CD4-positive, alpha-beta memory T cell (primary cell): ENCODE results near the gene BTBD1. TPM values are rescaled to one million over a fixed set of nuclear protein-coding genes. Genes with fewer than 3 reads are reported as not detected.
A peak's percentile ranks its signal among the peaks of the same experiment; 100 is the strongest.
"Not testable (repeated sequence)": the region's sequence is repeated elsewhere in the genome, so short reads cannot be mapped to it uniquely, and the experiment has no call there.

Experiments used
- CTCF ChIA-PET: fragments of 350-600 bp; sonication (Branson Sonifier 250); formaldehyde crosslinking; loops from one replicate; lab custom pipeline; 2021; ENCODE audit warnings: inconsistent platforms; ENCODE audit not compliant: partially characterized antibody; lab: Charles Lee
- POLR2A ChIA-PET: fragments of 350-600 bp; sonication (Branson Sonifier 250); formaldehyde crosslinking; loops from one replicate; lab custom pipeline; 2021; ENCODE audit not compliant: partially characterized antibody; lab: Charles Lee
- DNase-seq, 5 donors: peaks; one replicate each; pipeline versions ENCODE4 v3.0.0 to v3.0.0-alpha.2; 2020 to 2022; ENCODE audit warnings: mixed read lengths in 1 of 5
- H3K27ac ChIP-seq: one replicate; pipeline ENCODE4 v1.7.0; 2013; ENCODE audit warnings: low read depth, low read length
- H3K27me3 ChIP-seq: 2 replicates; pipeline ENCODE4 v1.7.0; 2013; ENCODE audit warnings: mild to moderate bottlenecking, low read length, moderate library complexity; ENCODE audit not compliant: insufficient read depth
- H3K36me3 ChIP-seq: 2 replicates; pipeline ENCODE4 v1.7.0; 2013; ENCODE audit warnings: mild to moderate bottlenecking, low read length, moderate library complexity; ENCODE audit not compliant: insufficient read depth
- H3K4me1 ChIP-seq: 2 replicates; pipeline ENCODE4 v1.7.0; 2013; ENCODE audit warnings: mild to moderate bottlenecking, low read length, moderate library complexity; ENCODE audit not compliant: insufficient read depth
- H3K4me3 ChIP-seq, 2 donors: one replicate each; pipeline ENCODE4 v1.7.0; 2013; ENCODE audit warnings: low read length in 2 of 2, mild to moderate bottlenecking in 1 of 2
- H3K9me3 ChIP-seq, 2 donors: one replicate each; pipeline ENCODE4 v1.7.0; 2013; ENCODE audit warnings: low read length in 2 of 2, control low read depth in 1 of 2; ENCODE audit not compliant: control insufficient read depth in 1 of 2
- H3K27ac Mint-ChIP-seq, 7 donors: one replicate each; pipeline ENCODE4 v1.8.0; 2020 to 2021; ENCODE audit warnings: mixed read lengths in 7 of 7, mild to moderate bottlenecking in 6 of 7, inconsistent platforms in 3 of 7, moderate library complexity in 3 of 7
- H3K27me3 Mint-ChIP-seq, 2 donors: one replicate each; pipeline ENCODE4 v1.8.0; 2020 to 2021; ENCODE audit warnings: mixed read lengths in 2 of 2
- H3K36me3 Mint-ChIP-seq, 2 donors: one replicate each; pipeline ENCODE4 v1.8.0; 2020 to 2021; ENCODE audit warnings: mixed read lengths in 2 of 2, inconsistent platforms in 1 of 2, mild to moderate bottlenecking in 1 of 2
- H3K4me1 Mint-ChIP-seq, 4 donors: one replicate each; pipeline ENCODE4 v1.8.0; 2020 to 2021; ENCODE audit warnings: mixed read lengths in 4 of 4, mild to moderate bottlenecking in 1 of 4
- H3K4me3 Mint-ChIP-seq, 8 donors: one replicate each; pipeline ENCODE4 v1.8.0; 2020 to 2021; ENCODE audit warnings: mixed read lengths in 8 of 8, mild to moderate bottlenecking in 7 of 8, moderate library complexity in 6 of 8, inconsistent platforms in 3 of 8
- H3K9me3 Mint-ChIP-seq, 8 donors: one replicate each; pipeline ENCODE4 v1.8.0; 2020 to 2021; ENCODE audit warnings: mixed read lengths in 8 of 8, mild to moderate bottlenecking in 5 of 8, inconsistent platforms in 3 of 8, moderate library complexity in 1 of 8
- intact Hi-C: fragments of 100-400 bp; cut with micrococcal nuclease; formaldehyde crosslinking; loops from one replicate; pipeline ENCODE4 v1.15.1; 2023
- polyA plus RNA-seq, 2 donors: library from polyadenylated mRNA; unstranded; fragments of 300-500 nt; fragmentation: Illumina TruSeq; gene quantifications; one replicate each; pipeline ENCODE4 v1.2.3, GENCODE V29; 2021
- total RNA-seq, 2 experiments: library from RNA; stranded (reverse); gene quantifications; one replicate each; pipeline ENCODE4 v1.2.3, GENCODE V29; 2021

BTBD1 gene
- total and polyA plus RNA-seq, 4 experiments from 2014 or later = 36.5 to 54.9 (median 44.3) TPM

GRCh38 chr15:83085461-83085860 is 18.4 kb upstream of the BTBD1 start:
- intact Hi-C loops, H3K36me3 ChIP-seq, H3K36me3 Mint-ChIP-seq, DNase-seq, H3K27me3 ChIP-seq, CTCF ChIA-PET, H3K4me1 ChIP-seq, H3K27ac ChIP-seq, H3K4me1 Mint-ChIP-seq, POLR2A ChIA-PET, H3K9me3 Mint-ChIP-seq, H3K9me3 ChIP-seq, H3K4me3 Mint-ChIP-seq, H3K4me3 ChIP-seq, H3K27ac Mint-ChIP-seq: not testable (repeated sequence)
- peaks cover 15 to 18% of the 10 kb centered on the region in 2 donors for H3K27me3 Mint-ChIP-seq

GRCh38 chr15:83082730-83083386 is 15.8 kb upstream of the BTBD1 start:
- Mint-ChIP-seq H3K27ac (no peak overlapping the region), H3K36me3 (no peaks in the 10 kb centered on the region), H3K4me1 (peaks cover 0 to 3% (median 0%) of the 10 kb centered on the region in 4 donors), H3K9me3 (no peaks in the 10 kb centered on the region), H3K27me3 (peaks cover 19 to 20% of the 10 kb centered on the region in 2 donors), H3K4me3 (no peak overlapping the region)
- Histone ChIP-seq H3K36me3 (no peaks in the 10 kb centered on the region), H3K4me3 (no peak overlapping the region), H3K4me1 (no peaks in the 10 kb centered on the region), H3K9me3 (no peaks in the 10 kb centered on the region), H3K27ac (no peak overlapping the region), H3K27me3 (no peaks in the 10 kb centered on the region)
- intact Hi-C loops = no loop called here
- ChIA-PET POLR2A (no interaction called here), CTCF (no interaction called here)
- DNase-seq = no peak

GRCh38 chr15:83081256-83082014 is 14.4 kb upstream of the BTBD1 start:
- no peak overlapping the region for H3K4me3 Mint-ChIP-seq
- Histone ChIP-seq H3K9me3 (no peaks in the 10 kb centered on the region), H3K36me3 (no peaks in the 10 kb centered on the region), H3K4me1 (no peaks in the 10 kb centered on the region), H3K27ac (no peak overlapping the region), H3K27me3 (no peaks in the 10 kb centered on the region), H3K4me3 (no peak overlapping the region)
- CTCF ChIA-PET = no interaction called here
- no peaks in the 10 kb centered on the region for H3K9me3 Mint-ChIP-seq
- no peaks in the 10 kb centered on the region for H3K36me3 Mint-ChIP-seq
- peaks cover 0 to 3% (median 0%) of the 10 kb centered on the region in 4 donors for H3K4me1 Mint-ChIP-seq
- H3K27ac Mint-ChIP-seq = peak overlapping the region in 1 of 7 donors; percentile 65
- peaks cover 22 to 25% of the 10 kb centered on the region in 2 donors for H3K27me3 Mint-ChIP-seq
- intact Hi-C loops = no loop called here
- POLR2A ChIA-PET = no interaction called here
- DNase-seq = no peak

- DNase-seq = no peak
- ChIA-PET CTCF (no interaction called here), POLR2A (no interaction called here)
- H3K27me3 Mint-ChIP-seq = peaks cover 25% of the 10 kb centered on the region in 2 donors
- peaks cover 0 to 13% (median 8%) of the 10 kb centered on the region in 8 donors for H3K9me3 Mint-ChIP-seq
- H3K4me3 Mint-ChIP-seq = no peak overlapping the region
- Histone ChIP-seq H3K4me1 (no peaks in the 10 kb centered on the region), H3K27ac (no peak overlapping the region), H3K9me3 (no peaks in the 10 kb centered on the region), H3K4me3 (no peak overlapping the region), H3K27me3 (no peaks in the 10 kb centered on the region), H3K36me3 (no peaks in the 10 kb centered on the region)
- peaks cover 0 to 8% of the 10 kb centered on the region in 2 donors for H3K36me3 Mint-ChIP-seq
- intact Hi-C loops = no loop called here
- H3K4me1 Mint-ChIP-seq = peaks cover 0 to 3% (median 0%) of the 10 kb centered on the region in 4 donors
- no peak overlapping the region for H3K27ac Mint-ChIP-seq
Measured at GRCh38 chr15:83078712-83079111, 11.7 kb upstream of the BTBD1 start.

- H3K4me1 Mint-ChIP-seq = peaks cover 0 to 3% (median 0%) of the 10 kb centered on the region in 4 donors
- intact Hi-C loops = no loop called here
- peaks cover 23 to 27% of the 10 kb centered on the region in 2 donors for H3K27me3 Mint-ChIP-seq
- Histone ChIP-seq H3K4me3 (no peak overlapping the region), H3K9me3 (no peaks in the 10 kb centered on the region), H3K36me3 (no peaks in the 10 kb centered on the region), H3K4me1 (no peaks in the 10 kb centered on the region), H3K27ac (no peak overlapping the region), H3K27me3 (no peaks in the 10 kb centered on the region)
- POLR2A ChIA-PET = no interaction called here
- no peak for DNase-seq
- H3K27ac Mint-ChIP-seq = peak overlapping the region in 1 of 7 donors; percentile 25
- peaks cover 0 to 20% (median 15%) of the 10 kb centered on the region in 8 donors for H3K9me3 Mint-ChIP-seq
- H3K36me3 Mint-ChIP-seq = peaks cover 0 to 8% of the 10 kb centered on the region in 2 donors
- CTCF ChIA-PET = interaction anchor here (1.3 kb wide), 1 partner anchor 10 kb away, joined by 3 read pairs; the partner anchor contains the start of gene BTBD1
- no peak overlapping the region for H3K4me3 Mint-ChIP-seq
Measured at GRCh38 chr15:83077491-83078230, 10.6 kb upstream of the BTBD1 start.

GRCh38 chr15:83069211-83069642 is 2.2 kb upstream of the BTBD1 start:
- not testable (repeated sequence) for H3K27me3 Mint-ChIP-seq, H3K4me3 ChIP-seq, H3K36me3 ChIP-seq, H3K27ac ChIP-seq, H3K36me3 Mint-ChIP-seq, H3K9me3 ChIP-seq, H3K27me3 ChIP-seq
- Mint-ChIP-seq H3K4me1 (peaks cover 6 to 16% (median 13%) of the 10 kb centered on the region in 4 donors), H3K9me3 (peaks cover 0 to 19% (median 11%) of the 10 kb centered on the region in 8 donors), H3K27ac (peak overlapping the region in 4 of 7 donors; percentile 47 to 92 (median 82)), H3K4me3 (peak overlapping the region in 4 of 8 donors; percentile 40 to 72 (median 42))
- CTCF ChIA-PET = interaction anchor here (1.1 kb wide), 1 partner anchor 58 kb away, joined by 3 read pairs; the partner anchor contains the start of gene C15orf40
- DNase-seq = peak; percentile 43 to 72 (median 60)
- POLR2A ChIA-PET = interaction anchor here (3.3 kb wide), 1 partner anchor 529 kb away, joined by 25 read pairs; the partner anchor contains the start of gene RPS17
- H3K4me1 ChIP-seq = peaks cover 22% of the 10 kb centered on the region
- intact Hi-C loops = loop anchor here (5.0 to 10.0 kb wide), 3 partner anchors 254 to 1022 kb away; partner anchors contain the start of genes EFL1, MEX3B and SAXO2
